ENCODE data around the gene TMEM175. TPM values are rescaled to one million over a fixed set of nuclear protein-coding genes. Genes with fewer than 3 reads are reported as not detected.

TMEM175 gene
- total RNA-seq, 1 donor from 2014 or later = 18.3 TPM

DNA sequence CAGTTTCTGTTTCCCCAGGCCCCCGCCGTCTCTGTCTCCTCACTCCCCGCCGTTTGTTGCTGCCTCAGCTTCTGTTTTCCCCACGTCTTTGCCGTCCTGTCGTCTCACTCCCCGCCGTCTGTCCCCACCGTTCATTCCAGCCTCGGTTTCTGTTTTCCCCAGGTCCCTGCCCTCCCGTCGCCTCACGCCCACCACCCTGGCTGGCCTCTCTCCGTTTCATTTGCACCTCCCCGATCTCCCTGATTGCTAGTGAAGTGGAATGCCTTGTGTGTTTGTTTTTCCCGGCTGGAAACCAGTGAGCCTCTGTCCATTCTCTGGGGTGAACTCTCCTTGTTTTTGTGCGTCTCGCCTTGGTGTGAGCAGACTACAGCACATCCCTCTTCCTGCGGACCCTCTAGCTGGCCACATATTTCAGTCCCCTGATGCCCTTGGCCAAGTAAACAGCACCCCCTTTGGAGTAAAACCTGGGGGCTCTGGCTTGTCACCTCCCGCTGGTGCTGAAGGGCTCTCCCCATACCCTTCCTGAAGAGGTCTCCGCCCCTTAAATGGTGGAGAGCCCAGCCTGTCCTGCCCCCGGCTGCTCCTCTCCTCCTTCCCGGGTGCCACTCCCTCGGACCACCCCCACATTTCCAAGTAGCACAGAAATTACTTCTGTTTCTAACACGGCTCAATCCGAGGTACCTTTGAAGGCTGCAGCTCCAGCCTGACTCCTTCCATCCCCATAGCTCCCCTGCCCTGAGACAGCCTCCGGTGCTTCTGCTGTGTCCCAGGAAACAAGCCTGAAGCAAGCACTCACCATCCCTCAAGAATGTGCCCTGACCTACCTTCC, 13.2 kb downstream of the TMEM175 start:
- no peaks in the 10 kb centered on the region for H3K4me1 ChIP-seq (ENCODE audit: control insufficient read depth in 3 of 3, insufficient read depth in 3 of 3, low read length in 3 of 3)
- no peak overlapping the region for H3K4me3 ChIP-seq (ENCODE audit: low read length in 3 of 3)
- H3K27me3 ChIP-seq (ENCODE audit: control insufficient read depth in 3 of 3, insufficient read depth in 3 of 3, low read length in 3 of 3) = no peaks in the 10 kb centered on the region
- no peaks in the 10 kb centered on the region for H3K9me3 ChIP-seq (ENCODE audit: control insufficient read depth in 3 of 3, low read length in 3 of 3)
- H3K9ac ChIP-seq (ENCODE audit: low read depth in 1 of 3, low read length in 3 of 3) = no peak overlapping the region
- no peak overlapping the region for H3K27ac ChIP-seq (ENCODE audit: low read depth, low read length)
- peaks cover 0 to 2% (median 0%) of the 10 kb centered on the region in 3 donors for H3K36me3 ChIP-seq (ENCODE audit: control insufficient read depth in 3 of 3, insufficient read depth in 3 of 3, low read length in 3 of 3)

DNA sequence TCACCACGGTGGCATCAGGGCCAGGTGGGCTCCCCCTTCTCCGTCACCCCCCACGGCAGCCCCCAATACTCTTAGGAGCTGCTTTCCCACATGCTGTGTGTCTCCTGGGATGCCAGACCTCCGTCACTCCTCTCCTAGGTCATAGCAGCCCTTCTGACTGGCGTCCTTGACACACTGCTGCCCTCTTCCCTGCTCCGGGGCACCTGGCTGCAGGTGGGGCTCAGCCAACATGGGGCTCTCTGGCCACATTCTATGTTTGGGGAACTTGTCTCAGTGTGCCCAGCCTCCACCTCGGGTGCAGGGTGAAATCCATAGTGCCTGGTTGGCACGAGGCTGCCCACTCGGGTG, 13.8 kb downstream of the TMEM175 start:
- Histone ChIP-seq H3K9ac (ENCODE audit: low read depth in 1 of 3, low read length in 3 of 3) (no peak overlapping the region), H3K27ac (ENCODE audit: low read depth, low read length) (no peak overlapping the region), H3K4me3 (ENCODE audit: low read length in 3 of 3) (no peak overlapping the region), H3K4me1 (ENCODE audit: control insufficient read depth in 3 of 3, insufficient read depth in 3 of 3, low read length in 3 of 3) (peaks cover 0 to 2% (median under 1%) of the 10 kb centered on the region in 3 donors), H3K27me3 (ENCODE audit: control insufficient read depth in 3 of 3, insufficient read depth in 3 of 3, low read length in 3 of 3) (no peaks in the 10 kb centered on the region), H3K36me3 (ENCODE audit: control insufficient read depth in 3 of 3, insufficient read depth in 3 of 3, low read length in 3 of 3) (peaks cover 0 to 2% (median 0%) of the 10 kb centered on the region in 3 donors), H3K9me3 (ENCODE audit: control insufficient read depth in 3 of 3, low read length in 3 of 3) (no peaks in the 10 kb centered on the region)

DNA sequence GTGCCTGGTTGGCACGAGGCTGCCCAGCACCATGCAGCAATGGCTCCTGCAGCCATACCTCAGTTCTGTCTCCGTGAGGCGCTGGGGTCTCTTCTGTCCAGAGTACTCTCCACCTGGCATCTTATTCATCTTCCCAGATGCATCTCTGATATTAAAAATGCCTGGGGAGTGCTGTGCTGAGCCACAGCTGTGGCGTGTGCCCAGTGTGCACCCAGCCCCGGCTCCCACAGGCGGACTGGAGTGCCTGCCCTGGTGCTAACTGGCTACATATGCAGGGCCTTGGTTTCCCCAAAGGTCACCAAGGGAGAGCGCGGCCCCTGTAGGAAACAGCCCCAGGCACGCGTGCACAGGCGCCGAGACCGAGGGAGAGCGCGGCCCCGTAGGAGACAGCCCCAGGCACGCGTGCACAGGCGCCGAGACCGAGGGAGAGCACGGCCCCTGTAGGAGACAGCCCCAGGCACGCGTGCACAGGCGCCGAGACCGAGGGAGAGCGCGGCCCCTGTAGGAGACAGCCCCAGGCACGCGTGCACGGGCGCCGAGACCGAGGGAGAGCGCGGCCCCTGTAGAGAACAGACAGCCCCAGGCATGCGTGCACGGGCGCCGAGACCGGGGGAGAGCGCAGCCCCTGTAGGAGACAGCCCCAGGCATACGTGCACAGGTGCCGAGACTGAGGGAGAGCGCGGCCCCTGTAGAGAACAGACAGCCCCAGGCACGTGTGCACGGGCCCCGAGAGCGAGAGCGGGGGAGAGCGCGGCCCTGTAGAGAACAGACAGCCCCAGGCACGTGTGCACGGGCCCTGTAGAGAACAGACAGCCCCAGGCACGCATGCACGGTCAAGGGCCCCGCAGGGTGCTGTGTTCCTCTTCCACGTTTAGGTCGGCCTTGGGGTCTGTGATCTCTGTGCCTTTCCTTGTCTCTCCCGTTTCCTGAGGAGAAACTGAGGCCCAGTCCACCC, 14.5 kb downstream of the TMEM175 start:
- H3K27me3 ChIP-seq (ENCODE audit: control insufficient read depth in 3 of 3, insufficient read depth in 3 of 3, low read length in 3 of 3) = no peaks in the 10 kb centered on the region

DNA sequence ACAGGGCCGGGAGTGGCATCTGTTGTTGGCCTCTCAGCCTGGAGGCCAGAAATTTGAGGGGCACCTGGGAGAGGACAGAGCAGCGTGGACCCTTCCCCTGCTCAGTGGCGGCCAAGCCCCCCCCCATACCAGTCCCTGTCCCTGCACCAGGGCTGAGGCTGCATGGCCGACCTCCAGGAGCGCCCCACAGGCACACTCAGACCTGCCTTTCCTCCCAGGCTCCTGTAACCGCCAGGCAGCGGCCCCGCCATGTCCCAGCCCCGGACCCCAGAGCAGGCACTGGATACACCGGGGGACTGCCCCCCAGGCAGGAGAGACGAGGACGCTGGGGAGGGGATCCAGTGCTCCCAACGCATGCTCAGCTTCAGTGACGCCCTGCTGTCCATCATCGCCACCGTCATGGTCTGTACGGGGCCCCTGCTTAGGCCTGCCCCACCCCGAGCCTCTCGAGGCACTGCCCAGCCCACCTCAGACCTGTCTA, 15.3 kb downstream of the TMEM175 start:
- Histone ChIP-seq H3K4me3 (ENCODE audit: low read length in 3 of 3) (no peak overlapping the region), H3K36me3 (ENCODE audit: control insufficient read depth in 3 of 3, insufficient read depth in 3 of 3, low read length in 3 of 3) (peaks cover 0 to 6% (median 0%) of the 10 kb centered on the region in 3 donors), H3K4me1 (ENCODE audit: control insufficient read depth in 3 of 3, insufficient read depth in 3 of 3, low read length in 3 of 3) (peaks cover 0 to 6% (median 5%) of the 10 kb centered on the region in 3 donors), H3K9me3 (ENCODE audit: control insufficient read depth in 3 of 3, low read length in 3 of 3) (no peaks in the 10 kb centered on the region), H3K9ac (ENCODE audit: low read depth in 1 of 3, low read length in 3 of 3) (no peak overlapping the region), H3K27ac (ENCODE audit: low read depth, low read length) (no peak overlapping the region), H3K27me3 (ENCODE audit: control insufficient read depth in 3 of 3, insufficient read depth in 3 of 3, low read length in 3 of 3) (no peaks in the 10 kb centered on the region)

More for the DNA sequence above, 14.5 kb downstream of the TMEM175 start:
- Histone ChIP-seq H3K27ac (ENCODE audit: low read depth, low read length) (no peak overlapping the region), H3K4me1 (ENCODE audit: control insufficient read depth in 3 of 3, insufficient read depth in 3 of 3, low read length in 3 of 3) (peaks cover 0 to 6% (median 5%) of the 10 kb centered on the region in 3 donors), H3K4me3 (ENCODE audit: low read length in 3 of 3) (no peak overlapping the region), H3K9ac (ENCODE audit: low read depth in 1 of 3, low read length in 3 of 3) (no peak overlapping the region), H3K36me3 (ENCODE audit: control insufficient read depth in 3 of 3, insufficient read depth in 3 of 3, low read length in 3 of 3) (peaks cover 0 to 6% (median 0%) of the 10 kb centered on the region in 3 donors), H3K9me3 (ENCODE audit: control insufficient read depth in 3 of 3, low read length in 3 of 3) (no peaks in the 10 kb centered on the region)

DNA sequence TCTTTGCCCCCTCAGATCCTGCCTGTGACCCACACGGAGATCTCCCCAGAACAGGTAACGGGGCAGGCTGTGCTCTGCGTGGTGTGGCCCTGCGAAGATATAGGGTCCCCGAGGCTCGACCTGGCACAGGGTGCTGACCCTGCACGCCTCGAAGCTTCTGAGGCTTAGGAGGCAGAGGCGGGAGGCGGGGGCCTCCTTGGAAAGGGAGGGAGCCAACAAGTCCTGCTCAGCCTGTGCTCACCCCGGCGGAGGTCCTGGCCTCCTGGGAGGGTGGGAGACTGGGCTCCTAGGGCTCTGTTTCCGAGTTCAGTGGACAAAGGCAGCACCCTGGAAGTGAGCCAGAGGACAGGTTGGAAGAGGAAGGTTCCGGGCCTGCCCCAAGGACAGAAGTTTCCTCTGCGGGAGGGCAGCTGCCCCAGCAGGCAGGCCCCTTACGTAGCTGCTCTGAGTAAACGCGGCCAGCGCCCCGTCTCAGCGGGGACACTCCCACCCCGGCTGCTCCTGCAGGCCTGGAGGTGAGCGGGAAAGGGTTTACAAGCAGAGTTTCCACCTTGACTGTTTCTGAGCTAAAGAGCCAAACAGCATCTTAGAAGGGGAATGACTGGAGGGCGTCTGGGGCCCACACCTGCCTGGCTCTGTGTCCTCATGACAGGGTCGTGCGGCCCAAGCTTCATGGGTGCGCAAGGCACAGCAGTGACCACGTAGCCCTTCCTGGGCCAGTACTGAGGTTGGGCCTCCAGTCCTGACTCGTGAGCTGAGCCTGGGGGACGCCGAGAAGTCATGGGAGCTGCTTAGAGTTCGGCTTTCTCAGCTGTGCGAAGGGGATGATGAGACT, 16.1 kb downstream of the TMEM175 start:
- no peak overlapping the region for H3K27ac ChIP-seq (ENCODE audit: low read depth, low read length)
- H3K4me1 ChIP-seq (ENCODE audit: control insufficient read depth in 3 of 3, insufficient read depth in 3 of 3, low read length in 3 of 3) = peaks cover 0 to 6% (median 5%) of the 10 kb centered on the region in 3 donors
- H3K4me3 ChIP-seq (ENCODE audit: low read length in 3 of 3) = no peak overlapping the region
- no peaks in the 10 kb centered on the region for H3K9me3 ChIP-seq (ENCODE audit: control insufficient read depth in 3 of 3, low read length in 3 of 3)
- H3K27me3 ChIP-seq (ENCODE audit: control insufficient read depth in 3 of 3, insufficient read depth in 3 of 3, low read length in 3 of 3) = no peaks in the 10 kb centered on the region
- no peak overlapping the region for H3K9ac ChIP-seq (ENCODE audit: low read depth in 1 of 3, low read length in 3 of 3)
- H3K36me3 ChIP-seq (ENCODE audit: control insufficient read depth in 3 of 3, insufficient read depth in 3 of 3, low read length in 3 of 3) = peaks cover 4 to 11% (median 4%) of the 10 kb centered on the region in 3 donors

DNA sequence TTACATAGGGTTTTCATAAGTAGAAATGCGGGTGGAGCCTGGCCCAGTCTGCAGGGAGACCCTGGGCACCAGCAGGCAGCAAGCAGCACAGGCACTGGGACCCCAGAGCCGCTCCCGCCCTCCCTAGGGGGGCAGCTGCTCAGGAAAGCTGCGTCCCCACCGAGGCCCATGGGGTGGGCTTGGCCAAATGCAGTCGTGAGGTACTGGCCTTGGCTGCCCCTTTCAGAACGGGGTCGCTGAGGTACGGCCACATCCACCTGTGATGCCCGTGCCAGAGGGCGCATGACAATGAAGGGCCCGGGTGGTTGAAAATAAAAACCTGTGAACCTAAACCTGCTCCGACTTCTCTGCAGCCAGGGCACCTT, 16.7 kb downstream of the TMEM175 start:
- H3K9ac ChIP-seq (ENCODE audit: low read depth in 1 of 3, low read length in 3 of 3) = no peak overlapping the region
- H3K9me3 ChIP-seq (ENCODE audit: control insufficient read depth in 3 of 3, low read length in 3 of 3) = no peaks in the 10 kb centered on the region
- H3K4me1 ChIP-seq (ENCODE audit: control insufficient read depth in 3 of 3, insufficient read depth in 3 of 3, low read length in 3 of 3) = peaks cover 0 to 6% (median 5%) of the 10 kb centered on the region in 3 donors
- no peak overlapping the region for H3K27ac ChIP-seq (ENCODE audit: low read depth, low read length)
- H3K27me3 ChIP-seq (ENCODE audit: control insufficient read depth in 3 of 3, insufficient read depth in 3 of 3, low read length in 3 of 3) = no peaks in the 10 kb centered on the region
- H3K36me3 ChIP-seq (ENCODE audit: control insufficient read depth in 3 of 3, insufficient read depth in 3 of 3, low read length in 3 of 3) = peaks cover 6 to 15% (median 8%) of the 10 kb centered on the region in 3 donors
- H3K4me3 ChIP-seq (ENCODE audit: low read length in 3 of 3) = no peak overlapping the region

DNA sequence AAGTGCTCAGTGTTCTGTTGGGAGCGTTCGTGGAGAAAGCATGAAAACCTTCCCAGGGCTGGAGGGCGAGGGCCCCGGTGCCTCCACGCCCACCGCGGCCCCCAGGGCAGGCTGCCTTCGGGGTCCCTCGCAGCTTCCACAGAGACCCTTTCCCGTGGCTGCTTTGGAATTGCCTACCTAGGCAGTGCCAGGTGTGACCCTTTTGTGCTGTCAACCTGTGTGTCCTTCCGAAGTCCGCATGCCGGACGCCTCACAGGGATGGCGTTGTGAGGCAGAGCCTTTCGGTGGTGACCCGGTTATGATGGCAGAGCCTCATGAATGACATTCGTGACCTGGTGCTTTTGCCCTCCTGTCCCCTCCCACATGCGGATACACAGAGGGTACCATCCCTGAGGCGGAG, 17.4 kb downstream of the TMEM175 start:
- Histone ChIP-seq H3K9ac (ENCODE audit: low read depth in 1 of 3, low read length in 3 of 3) (no peak overlapping the region), H3K36me3 (ENCODE audit: control insufficient read depth in 3 of 3, insufficient read depth in 3 of 3, low read length in 3 of 3) (peaks cover 8 to 19% (median 11%) of the 10 kb centered on the region in 3 donors), H3K27me3 (ENCODE audit: control insufficient read depth in 3 of 3, insufficient read depth in 3 of 3, low read length in 3 of 3) (no peaks in the 10 kb centered on the region), H3K27ac (ENCODE audit: low read depth, low read length) (no peak overlapping the region), H3K4me3 (ENCODE audit: low read length in 3 of 3) (no peak overlapping the region), H3K9me3 (ENCODE audit: control insufficient read depth in 3 of 3, low read length in 3 of 3) (no peaks in the 10 kb centered on the region), H3K4me1 (ENCODE audit: control insufficient read depth in 3 of 3, insufficient read depth in 3 of 3, low read length in 3 of 3) (peaks cover 0 to 6% (median 5%) of the 10 kb centered on the region in 3 donors)

DNA sequence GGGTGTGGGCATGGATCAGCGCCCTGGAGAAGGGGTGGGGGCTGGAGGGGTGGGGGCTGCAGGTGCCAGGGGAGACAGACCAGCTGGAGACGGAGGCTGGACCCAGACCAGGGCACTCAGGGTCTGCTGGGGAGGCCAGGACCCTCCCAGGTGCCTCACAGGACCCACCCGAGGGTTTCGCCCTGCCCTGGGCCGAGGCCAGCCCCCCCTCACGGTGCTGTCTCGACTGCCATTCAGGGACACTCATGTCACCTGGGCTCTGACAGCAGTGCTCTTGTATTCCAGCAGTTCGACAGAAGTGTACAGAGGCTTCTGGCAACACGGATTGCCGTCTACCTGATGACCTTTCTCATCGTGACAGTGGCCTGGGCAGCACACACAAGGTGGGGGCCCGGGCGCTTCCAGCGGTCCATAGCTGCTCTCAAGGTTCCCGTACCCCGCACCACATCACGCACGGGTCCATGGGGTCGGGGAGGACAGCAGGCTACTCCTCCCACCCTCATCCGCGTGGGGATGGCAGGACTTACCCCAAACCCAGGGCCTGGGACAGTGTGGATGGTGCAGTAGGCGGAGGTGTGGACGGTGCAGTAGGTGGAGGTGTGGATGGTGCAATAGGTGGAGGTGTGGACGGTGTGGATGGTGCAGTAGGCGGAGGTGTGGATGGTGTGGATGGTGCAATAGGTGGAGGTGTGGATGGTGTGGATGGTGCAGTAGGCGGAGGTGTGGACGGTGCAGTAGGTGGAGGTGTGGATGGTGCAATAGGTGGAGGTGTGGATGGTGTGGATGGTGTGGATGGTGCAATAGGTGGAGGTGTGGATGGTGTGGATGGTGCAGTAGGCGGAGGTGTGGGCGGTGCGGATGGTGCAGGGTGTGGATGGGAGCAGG, 18.1 kb downstream of the TMEM175 start:
- peaks cover 10 to 25% (median 11%) of the 10 kb centered on the region in 3 donors for H3K36me3 ChIP-seq (ENCODE audit: control insufficient read depth in 3 of 3, insufficient read depth in 3 of 3, low read length in 3 of 3)
- peaks cover 0 to 6% (median 5%) of the 10 kb centered on the region in 3 donors for H3K4me1 ChIP-seq (ENCODE audit: control insufficient read depth in 3 of 3, insufficient read depth in 3 of 3, low read length in 3 of 3)
- H3K4me3 ChIP-seq (ENCODE audit: low read length in 3 of 3) = no peak overlapping the region
- no peaks in the 10 kb centered on the region for H3K9me3 ChIP-seq (ENCODE audit: control insufficient read depth in 3 of 3, low read length in 3 of 3)
- no peak overlapping the region for H3K27ac ChIP-seq (ENCODE audit: low read depth, low read length)
- H3K27me3 ChIP-seq (ENCODE audit: control insufficient read depth in 3 of 3, insufficient read depth in 3 of 3, low read length in 3 of 3) = no peaks in the 10 kb centered on the region
- no peak overlapping the region for H3K9ac ChIP-seq (ENCODE audit: low read depth in 1 of 3, low read length in 3 of 3)

Measured in skeletal muscle tissue (tissue), 4 donors.